Gastroesophageal sphincter (tissue), 4 donors: Measurements from ENCODE around the gene TNFAIP8. TPM values are rescaled to one million over a fixed set of nuclear protein-coding genes. Genes with fewer than 3 reads are reported as not detected.
A peak's percentile ranks its signal among the peaks of the same experiment; 100 is the strongest.

Source experiments
- ATAC-seq: fragments of 150-250 bp; one replicate; pipeline ENCODE4 v1.9.1; 2016; ENCODE audit warnings: mild to moderate bottlenecking, moderate library complexity
- H3K27ac ChIP-seq, 4 donors: fragments of 200-600 bp; sonication (generic) in 3 of 4; 1 replicate in 3 of 4; 2 replicates in 1 of 4; pipeline ENCODE4 v1.5.1; 2016 to 2019
- H3K27me3 ChIP-seq: fragments of 200-600 bp; sonication (generic); one replicate; pipeline ENCODE4 v1.5.1; 2019
- H3K36me3 ChIP-seq, 2 donors: fragments of 200-600 bp; sonication (generic); one replicate each; pipeline ENCODE4 v1.5.1; 2019; ENCODE audit warnings: control low read depth in 1 of 2
- H3K4me1 ChIP-seq, 3 donors: fragments of 200-600 bp; sonication (generic); 1 replicate in 2 of 3; 2 replicates in 1 of 3; pipeline ENCODE4 v1.5.1; 2016 to 2019; ENCODE audit warnings: control low read depth in 2 of 3
- H3K4me3 ChIP-seq, 2 donors: fragments of 200-600 bp; sonication (generic); one replicate each; pipeline ENCODE4 v1.5.1; 2019; ENCODE audit warnings: mild to moderate bottlenecking in 1 of 2, moderate library complexity in 1 of 2
- H3K9me3 ChIP-seq, 3 donors: fragments of 200-600 bp; sonication (generic); one replicate each; pipeline ENCODE4 v1.5.1; 2017 to 2019; ENCODE audit warnings: control low read depth in 2 of 3
- EP300 ChIP-seq: sonication (generic); formaldehyde crosslinking; IDR thresholded peaks from one replicate; pipeline ENCODE4 v1.6.1; 2017; ENCODE audit warnings: antibody characterized with exemption, mild to moderate bottlenecking
- POLR2A ChIP-seq, 2 donors: fragments of 450-650 bp; IDR thresholded peaks; one replicate each; pipeline ENCODE4 v1.6.1; 2017; ENCODE audit warnings: antibody characterized with exemption in 2 of 2, mild to moderate bottlenecking in 2 of 2, moderate library complexity in 1 of 2
- POLR2AphosphoS5 ChIP-seq: sonication (generic); formaldehyde crosslinking; IDR thresholded peaks from one replicate; pipeline ENCODE4 v1.6.1; 2017; ENCODE audit warnings: antibody characterized with exemption
- WGBS, 2 donors: methylation state at CpG; one replicate each; pipeline ENCODE4 v1.1.5; 2018; ENCODE audit warnings: low coverage in 1 of 2; 5-methylcytosine and 5-hydroxymethylcytosine counted together
- total RNA-seq, 4 donors: library from RNA; depleted of rRNA; stranded (reverse); fragments of >200 nt; gene quantifications; one replicate each; pipeline ENCODE4 v1.1.0, GENCODE V29; 2016
- TF ChIP-seq, protein P1 (sequence below), 4 experiments: fragments of 200-600 bp in 2 of 4; fragments of 450-650 bp in 2 of 4; sonication (generic) in 1 of 4; IDR thresholded peaks; one replicate each; pipeline ENCODE4 v1.5.1; 2017 to 2019; ENCODE audit warnings: antibody characterized with exemption in 4 of 4, mild to moderate bottlenecking in 2 of 4, moderate library complexity in 2 of 4

TNFAIP8 gene
- total RNA-seq, 4 donors from 2014 or later = 25.4 to 76.7 (median 31.6) TPM

DNA sequence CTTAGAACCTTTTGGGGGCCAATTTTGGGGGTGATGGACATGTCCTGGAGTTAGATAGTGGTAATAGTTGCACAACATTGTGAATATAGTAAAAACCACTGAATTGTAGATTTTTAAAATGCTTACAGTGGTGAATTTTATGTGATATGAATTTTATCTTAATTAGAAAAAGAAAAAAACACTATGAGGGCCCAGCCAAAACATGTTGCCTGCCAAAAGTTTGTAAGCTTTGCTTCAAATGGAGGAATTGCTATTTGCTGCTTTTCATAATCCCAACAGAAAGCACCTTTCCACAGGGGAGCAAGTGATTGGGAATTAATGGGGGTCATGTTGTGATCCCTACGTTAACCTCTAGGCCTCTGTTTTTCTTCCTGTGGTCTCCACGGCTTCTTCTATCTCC, 19.1 kb downstream of the TNFAIP8 start:
- WGBS, 2 donors = 36 to 70% methylated on average over 2 of the region's 2 CpGs
- peak overlapping the region in 3 of 4 donors; percentile 3 to 57 (median 14) for H3K27ac ChIP-seq
- H3K9me3 ChIP-seq = no peaks in the 10 kb centered on the region
- ATAC-seq = no peak
- TF ChIP-seq POLR2A (IDR thresholded peaks at IDR 0.05) (no peak), EP300 (no peak), POLR2AphosphoS5 (no peak)
- TF ChIP-seq, protein P1, sequence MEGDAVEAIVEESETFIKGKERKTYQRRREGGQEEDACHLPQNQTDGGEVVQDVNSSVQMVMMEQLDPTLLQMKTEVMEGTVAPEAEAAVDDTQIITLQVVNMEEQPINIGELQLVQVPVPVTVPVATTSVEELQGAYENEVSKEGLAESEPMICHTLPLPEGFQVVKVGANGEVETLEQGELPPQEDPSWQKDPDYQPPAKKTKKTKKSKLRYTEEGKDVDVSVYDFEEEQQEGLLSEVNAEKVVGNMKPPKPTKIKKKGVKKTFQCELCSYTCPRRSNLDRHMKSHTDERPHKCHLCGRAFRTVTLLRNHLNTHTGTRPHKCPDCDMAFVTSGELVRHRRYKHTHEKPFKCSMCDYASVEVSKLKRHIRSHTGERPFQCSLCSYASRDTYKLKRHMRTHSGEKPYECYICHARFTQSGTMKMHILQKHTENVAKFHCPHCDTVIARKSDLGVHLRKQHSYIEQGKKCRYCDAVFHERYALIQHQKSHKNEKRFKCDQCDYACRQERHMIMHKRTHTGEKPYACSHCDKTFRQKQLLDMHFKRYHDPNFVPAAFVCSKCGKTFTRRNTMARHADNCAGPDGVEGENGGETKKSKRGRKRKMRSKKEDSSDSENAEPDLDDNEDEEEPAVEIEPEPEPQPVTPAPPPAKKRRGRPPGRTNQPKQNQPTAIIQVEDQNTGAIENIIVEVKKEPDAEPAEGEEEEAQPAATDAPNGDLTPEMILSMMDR (IDR thresholded peaks at IDR 0.05) = no peak
- no peak overlapping the region for H3K4me3 ChIP-seq
- H3K4me1 ChIP-seq = peaks cover 14 to 57% (median 16%) of the 10 kb centered on the region in 3 donors
- no peaks in the 10 kb centered on the region for H3K27me3 ChIP-seq
- H3K36me3 ChIP-seq = no peaks in the 10 kb centered on the region

DNA sequence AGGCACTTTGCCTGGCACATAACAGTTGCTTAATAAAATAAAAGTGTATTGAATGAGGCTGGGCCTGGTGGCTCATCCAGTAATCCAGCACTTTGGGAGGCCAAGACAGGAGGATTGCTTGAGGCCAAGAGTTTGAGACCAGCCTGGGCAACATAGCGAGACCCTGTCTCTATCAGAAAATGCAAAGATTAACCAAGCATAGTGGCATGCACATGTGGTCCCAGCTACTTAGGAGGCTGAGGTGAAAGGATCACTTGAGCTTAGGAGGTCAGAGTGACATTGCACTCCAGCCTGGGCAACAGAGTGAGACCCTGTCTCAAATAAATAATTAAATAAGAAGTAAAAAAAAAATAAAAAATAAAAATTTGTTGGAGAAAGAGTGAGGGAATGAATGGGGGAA, 21.2 kb downstream of the TNFAIP8 start:
- Histone ChIP-seq H3K4me3 (no peak overlapping the region), H3K36me3 (no peaks in the 10 kb centered on the region), H3K4me1 (peaks cover 11 to 51% (median 14%) of the 10 kb centered on the region in 3 donors), H3K27ac (peak overlapping the region in 1 of 4 donors; percentile 14), H3K9me3 (no peaks in the 10 kb centered on the region), H3K27me3 (no peaks in the 10 kb centered on the region)
- 88% methylated on average over 1 of the region's 1 CpG; no CpG with 5 or more reads in 1 of the 2 donors for WGBS, 2 donors
- TF ChIP-seq EP300 (no peak), POLR2AphosphoS5 (no peak), POLR2A (IDR thresholded peaks at IDR 0.05) (no peak)
- TF ChIP-seq, protein P1 (IDR thresholded peaks at IDR 0.05) = no peak
- no peak for ATAC-seq

DNA sequence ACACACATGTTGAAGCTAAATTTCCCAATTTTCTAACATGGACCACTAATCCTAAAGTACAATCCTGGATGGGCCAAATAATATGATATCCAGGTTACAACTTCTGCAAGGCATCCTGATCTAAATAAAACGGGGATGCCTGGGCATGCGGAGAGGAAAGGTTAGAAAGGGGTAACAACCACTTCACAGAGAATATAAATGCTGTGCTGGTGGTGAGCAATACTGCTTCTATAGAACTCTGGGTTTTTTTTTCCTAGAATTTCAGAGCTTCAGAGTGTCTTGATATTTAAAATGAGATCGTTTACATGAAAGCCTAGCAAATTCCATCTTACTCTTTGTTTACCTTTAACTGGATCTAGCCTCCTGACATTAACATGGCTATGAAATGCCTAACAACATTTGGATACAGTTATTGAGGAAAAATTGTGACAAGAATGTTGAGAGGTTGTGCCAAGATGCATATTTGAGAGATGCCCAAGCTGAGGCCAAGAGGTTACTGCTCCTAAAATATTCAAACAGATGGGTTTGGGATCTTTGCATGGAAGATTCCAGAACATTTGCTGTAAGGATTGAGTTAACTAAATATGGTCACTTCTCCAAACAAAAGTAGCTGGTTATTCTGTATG, 22.4 kb downstream of the TNFAIP8 start:
- TF ChIP-seq, protein P1 (IDR thresholded peaks at IDR 0.05) = no peak
- TF ChIP-seq POLR2A (IDR thresholded peaks at IDR 0.05) (no peak), POLR2AphosphoS5 (no peak), EP300 (no peak)
- WGBS, 2 donors = 42 to 56% methylated on average over 3 of the region's 3 CpGs
- ATAC-seq = no peak
- H3K36me3 ChIP-seq = no peaks in the 10 kb centered on the region
- no peak overlapping the region for H3K4me3 ChIP-seq
- H3K27me3 ChIP-seq = no peaks in the 10 kb centered on the region
- H3K9me3 ChIP-seq = no peaks in the 10 kb centered on the region
- H3K27ac ChIP-seq = peak overlapping the region in 3 of 4 donors; percentile 33 to 65 (median 50)
- H3K4me1 ChIP-seq = peaks cover 11 to 60% (median 14%) of the 10 kb centered on the region in 3 donors

DNA sequence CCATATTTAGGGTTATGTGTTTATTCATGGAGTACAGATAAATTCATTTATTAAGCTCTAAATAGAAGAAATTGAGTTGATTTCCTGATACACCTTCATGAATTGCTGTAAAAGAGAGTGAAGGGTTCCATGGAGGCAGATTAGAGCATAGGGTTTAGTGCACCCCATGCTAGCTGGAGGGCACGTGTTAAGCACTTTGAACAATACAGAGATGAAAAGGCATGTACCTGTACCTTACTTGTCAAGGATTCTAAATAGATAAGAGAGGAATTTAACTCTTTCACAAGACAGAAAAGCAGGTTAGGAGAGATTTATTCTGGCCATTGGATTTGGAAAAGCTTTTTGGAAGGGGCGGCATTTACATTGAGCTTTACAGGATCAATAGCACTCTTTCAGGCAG, 23.3 kb downstream of the TNFAIP8 start:
- Histone ChIP-seq H3K36me3 (no peaks in the 10 kb centered on the region), H3K27me3 (no peaks in the 10 kb centered on the region), H3K4me3 (no peak overlapping the region), H3K4me1 (peaks cover 14 to 65% (median 14%) of the 10 kb centered on the region in 3 donors), H3K27ac (peak overlapping the region in 3 of 4 donors; percentile 33 to 65 (median 59)), H3K9me3 (no peaks in the 10 kb centered on the region)
- WGBS, 2 donors = 100% methylated on average over 1 to 2 of the region's 2 CpGs
- no peak for ATAC-seq
- TF ChIP-seq POLR2AphosphoS5 (no peak), POLR2A (IDR thresholded peaks at IDR 0.05) (no peak), EP300 (no peak)
- TF ChIP-seq, protein P1 (IDR thresholded peaks at IDR 0.05) = no peak

DNA sequence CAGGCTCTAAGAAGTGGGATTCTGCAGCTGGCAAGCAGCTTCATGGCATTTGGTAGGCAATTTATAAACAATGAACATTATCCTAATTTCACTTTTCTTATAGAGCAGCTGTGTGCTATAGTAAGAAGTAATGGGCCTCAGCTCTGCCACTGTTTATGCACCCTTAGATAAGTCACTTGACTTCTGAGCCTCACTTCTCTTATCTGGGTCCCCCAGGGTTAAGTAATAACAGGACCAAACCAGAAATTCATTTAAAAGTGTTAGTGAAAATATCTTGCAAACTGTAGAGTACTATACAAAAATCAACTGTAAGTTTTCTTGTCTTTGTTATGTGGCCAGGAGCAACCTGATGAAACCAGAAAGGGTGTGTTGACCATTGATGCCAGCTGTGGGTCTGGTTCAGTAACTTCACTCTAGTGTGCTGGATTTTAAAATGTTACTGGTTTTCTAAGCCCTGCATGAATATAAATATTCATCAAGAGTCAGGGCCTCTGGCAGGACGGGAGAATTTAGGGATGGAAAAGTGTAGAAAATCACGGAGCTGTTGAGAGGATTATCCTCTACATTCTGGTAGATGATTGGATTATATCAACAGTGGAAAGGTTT, 24.2 kb downstream of the TNFAIP8 start:
- H3K36me3 ChIP-seq = no peaks in the 10 kb centered on the region
- H3K4me1 ChIP-seq = peaks cover 14 to 73% (median 14%) of the 10 kb centered on the region in 3 donors
- H3K27me3 ChIP-seq = no peaks in the 10 kb centered on the region
- H3K4me3 ChIP-seq = no peak overlapping the region
- peak overlapping the region in 3 of 4 donors; percentile 33 to 65 (median 59) for H3K27ac ChIP-seq
- no peak for ATAC-seq
- no peaks in the 10 kb centered on the region for H3K9me3 ChIP-seq
- TF ChIP-seq POLR2A (IDR thresholded peaks at IDR 0.05) (no peak), EP300 (no peak), POLR2AphosphoS5 (no peak)
- TF ChIP-seq, protein P1 (IDR thresholded peaks at IDR 0.05) = no peak
- 25 to 82% methylated on average over 2 of the region's 2 CpGs for WGBS, 2 donors
